Ovary (tissue), 9 donors: ENCODE measurements around the gene RSU1. TPM values are rescaled to one million over a fixed set of nuclear protein-coding genes. Genes with fewer than 3 reads are reported as not detected.

Source experiments
- DNase-seq, 5 donors: peaks; one replicate each; pipeline ENCODE4 v3.0.0-alpha.2; 2019 to 2020
- H3K27ac ChIP-seq, 2 donors: fragments of 200-600 bp; one replicate each; pipeline versions ENCODE4 v1.5.1 to v1.8.0; 2019 to 2022
- H3K27me3 ChIP-seq: fragments of 200-600 bp; one replicate; pipeline ENCODE4 v1.8.0; 2022
- H3K36me3 ChIP-seq: fragments of 200-600 bp; sonication (generic); one replicate; pipeline ENCODE4 v1.5.1; 2019
- H3K4me1 ChIP-seq: one replicate; pipeline ENCODE4 v1.8.1; 2013; ENCODE audit warnings: mild to moderate bottlenecking, moderate library complexity; ENCODE audit not compliant: insufficient read depth
- H3K4me3 ChIP-seq: fragments of 200-600 bp; sonication (generic); one replicate; pipeline ENCODE4 v1.5.1; 2017
- H3K9me3 ChIP-seq, 2 donors: fragments of 200-600 bp in 1 of 2; sonication (generic) in 1 of 2; one replicate each; pipeline versions ENCODE4 v1.5.1 to v1.8.1; 2013 to 2019; ENCODE audit warnings: mild to moderate bottlenecking in 1 of 2, moderate library complexity in 1 of 2
- EP300 ChIP-seq: sonication (generic); formaldehyde crosslinking; IDR thresholded peaks from one replicate; pipeline ENCODE4 v1.6.1; 2017; ENCODE audit warnings: antibody characterized with exemption
- POLR2A ChIP-seq: fragments of 450-650 bp; IDR thresholded peaks from one replicate; pipeline ENCODE4 v1.6.1; 2017; ENCODE audit warnings: antibody characterized with exemption, mild to moderate bottlenecking, moderate library complexity
- WGBS, 3 donors: extraction: QIAGEN DNeasy Blood & Tissue Kit in 1 of 3; methylation state at CpG; one replicate each; pipeline versions ENCODE4 v1.1.5 to v1.1.7; 2013 to 2017; 5-methylcytosine and 5-hydroxymethylcytosine counted together
- intact Hi-C, 4 donors: fragments of 100-400 bp; cut with DNase I; formaldehyde crosslinking; loops; one replicate each; pipeline versions ENCODE4 v1.11.0 to v1.15.1; 2022 to 2023
- polyA plus RNA-seq, 2 donors: library from polyadenylated mRNA; stranded (reverse); fragments of 200-250 nt in 1 of 2; fragments of 350-450 nt in 1 of 2; fragmentation: Illumina TruSeq in 1 of 2; extraction: RNeasy Lipid Tissue Mini Kit (QIAGEN cat#74804) in 1 of 2; gene quantifications; one replicate each; pipeline ENCODE4 v1.2.3, GENCODE V29; 2013 to 2014
- total RNA-seq, 7 donors: library from RNA; depleted of rRNA in 2 of 7; stranded (reverse); fragments of >200 nt in 2 of 7; fragmentation: NEBNext Ultra II Directional in 3 of 7; extraction: Animal tissue kit (Norgen Biotek cat#: 25700) in 3 of 7; gene quantifications; one replicate each; pipeline versions ENCODE4 v1.1.0 to v1.2.4, GENCODE V29; 2016 to 2023
- TF ChIP-seq, protein P1 (sequence below), 3 donors: fragments of 450-650 bp in 2 of 3; fragments of 200-600 bp in 1 of 3; IDR thresholded peaks; one replicate each; pipeline versions ENCODE4 v1.5.1 to v1.8.0; 2016 to 2022; ENCODE audit warnings: antibody characterized with exemption in 3 of 3, mild to moderate bottlenecking in 1 of 3
- donor health status: DM: no; HTN: no; CAD: no; lungs with moderate emphysema.
- donor health status: DM: no; HTN: no; CAD: no.
- donor health status: Bipolar disorder and iron deficiency.
- donor health status: DM: yes; HTN: yes; CAD: no.
- donor health status: DM: no; HTN: no; CAD: no.
- donor health status: DM: yes; HTN: yes; CAD: no.

RSU1 gene
- total and polyA plus RNA-seq, 9 donors = 30.1 to 184 (median 70.3) TPM

DNA sequence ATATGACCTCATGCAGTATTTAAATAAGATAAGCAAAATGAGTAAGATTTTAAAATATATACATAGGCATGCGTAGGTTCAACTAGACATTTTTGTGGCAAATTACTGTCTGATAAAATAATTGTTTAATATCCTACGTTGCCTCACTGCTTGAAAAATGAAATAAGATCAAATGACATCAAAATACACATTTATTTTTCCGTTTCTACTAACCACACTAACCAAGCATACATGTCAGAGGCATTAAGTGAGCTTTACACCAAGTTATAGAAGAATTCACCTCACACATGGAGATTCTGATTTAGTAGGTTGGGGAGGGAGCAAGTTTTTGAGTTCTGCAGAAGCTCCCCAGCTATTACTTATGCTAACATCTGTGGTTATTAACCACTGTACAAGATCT lies 66.8 kb downstream of the RSU1 start:
- TF ChIP-seq POLR2A (no peak), EP300 (no peak)
- TF ChIP-seq, protein P1, sequence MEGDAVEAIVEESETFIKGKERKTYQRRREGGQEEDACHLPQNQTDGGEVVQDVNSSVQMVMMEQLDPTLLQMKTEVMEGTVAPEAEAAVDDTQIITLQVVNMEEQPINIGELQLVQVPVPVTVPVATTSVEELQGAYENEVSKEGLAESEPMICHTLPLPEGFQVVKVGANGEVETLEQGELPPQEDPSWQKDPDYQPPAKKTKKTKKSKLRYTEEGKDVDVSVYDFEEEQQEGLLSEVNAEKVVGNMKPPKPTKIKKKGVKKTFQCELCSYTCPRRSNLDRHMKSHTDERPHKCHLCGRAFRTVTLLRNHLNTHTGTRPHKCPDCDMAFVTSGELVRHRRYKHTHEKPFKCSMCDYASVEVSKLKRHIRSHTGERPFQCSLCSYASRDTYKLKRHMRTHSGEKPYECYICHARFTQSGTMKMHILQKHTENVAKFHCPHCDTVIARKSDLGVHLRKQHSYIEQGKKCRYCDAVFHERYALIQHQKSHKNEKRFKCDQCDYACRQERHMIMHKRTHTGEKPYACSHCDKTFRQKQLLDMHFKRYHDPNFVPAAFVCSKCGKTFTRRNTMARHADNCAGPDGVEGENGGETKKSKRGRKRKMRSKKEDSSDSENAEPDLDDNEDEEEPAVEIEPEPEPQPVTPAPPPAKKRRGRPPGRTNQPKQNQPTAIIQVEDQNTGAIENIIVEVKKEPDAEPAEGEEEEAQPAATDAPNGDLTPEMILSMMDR (IDR thresholded peaks at IDR 0.05) = no peak
- H3K9me3 ChIP-seq = no peaks in the 10 kb centered on the region
- H3K27ac ChIP-seq = no peak overlapping the region
- H3K27me3 ChIP-seq = no peaks in the 10 kb centered on the region
- intact Hi-C loops = no loop called here
- H3K4me3 ChIP-seq = no peak overlapping the region
- 91 to 95% (median 93%) methylated on average over 3 of the region's 3 CpGs for WGBS, 3 donors
- H3K4me1 ChIP-seq = peaks cover 7% of the 10 kb centered on the region
- DNase-seq = no peak
- H3K36me3 ChIP-seq = no peaks in the 10 kb centered on the region

DNA sequence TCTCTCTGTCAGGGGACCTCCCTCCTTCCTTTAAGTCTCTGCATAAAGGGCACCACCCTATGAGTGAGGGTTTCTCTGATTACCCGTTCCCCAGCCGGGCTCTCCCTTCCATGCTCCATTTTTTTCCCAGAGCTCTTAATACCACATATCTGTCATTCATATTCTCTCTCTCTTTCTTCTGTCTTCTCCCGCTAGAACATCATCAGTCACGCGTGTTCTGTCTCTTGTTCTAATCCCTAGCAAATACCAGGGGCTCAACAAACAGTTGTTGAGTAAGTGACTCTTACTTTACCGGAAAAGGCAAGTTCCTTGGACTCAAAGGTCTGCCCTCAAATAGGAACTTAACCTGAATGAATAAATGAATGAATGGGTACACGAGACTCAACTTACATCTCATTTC lies 68.5 kb downstream of the RSU1 start:
- H3K4me1 ChIP-seq = peaks cover 7% of the 10 kb centered on the region
- TF ChIP-seq EP300 (no peak), POLR2A (no peak)
- TF ChIP-seq, protein P1 (IDR thresholded peaks at IDR 0.05) = no peak
- DNase-seq = no peak
- no peak overlapping the region for H3K4me3 ChIP-seq
- no peaks in the 10 kb centered on the region for H3K36me3 ChIP-seq
- 98% methylated on average over 7 of the region's 7 CpGs for WGBS, 3 donors
- H3K27ac ChIP-seq = no peak overlapping the region
- no peaks in the 10 kb centered on the region for H3K27me3 ChIP-seq
- intact Hi-C loops = no loop called here
- H3K9me3 ChIP-seq = no peaks in the 10 kb centered on the region

DNA sequence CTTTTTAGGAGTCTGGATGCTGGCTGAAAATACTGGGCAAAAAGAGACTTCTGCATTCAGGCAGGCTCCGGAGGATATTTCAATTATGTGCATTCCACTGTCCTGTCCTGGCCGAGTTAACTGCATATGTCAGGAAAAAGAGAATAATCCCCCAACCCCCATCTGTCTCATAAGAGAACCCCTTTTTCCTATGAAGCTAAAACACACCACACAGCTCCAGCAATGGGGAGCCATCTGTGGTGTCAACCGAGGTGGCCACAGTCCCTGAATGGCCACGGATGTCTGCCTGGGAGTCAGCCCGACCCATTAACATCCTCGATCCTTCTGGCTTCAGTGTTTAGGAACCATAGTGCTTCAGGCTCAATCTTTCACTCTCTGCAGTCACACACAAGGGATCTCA lies 70.4 kb downstream of the RSU1 start:
- TF ChIP-seq, protein P1 (IDR thresholded peaks at IDR 0.05) = no peak
- TF ChIP-seq EP300 = no peak
- no peak for TF ChIP-seq POLR2A
- no peak overlapping the region for H3K27ac ChIP-seq
- no peaks in the 10 kb centered on the region for H3K36me3 ChIP-seq
- no peak overlapping the region for H3K4me3 ChIP-seq
- H3K4me1 ChIP-seq = peaks cover 7% of the 10 kb centered on the region
- DNase-seq = no peak
- H3K27me3 ChIP-seq = no peaks in the 10 kb centered on the region
- WGBS, 3 donors = 43 to 54% (median 54%) methylated on average over 6 of the region's 6 CpGs
- intact Hi-C loops = no loop called here
- no peaks in the 10 kb centered on the region for H3K9me3 ChIP-seq

DNA sequence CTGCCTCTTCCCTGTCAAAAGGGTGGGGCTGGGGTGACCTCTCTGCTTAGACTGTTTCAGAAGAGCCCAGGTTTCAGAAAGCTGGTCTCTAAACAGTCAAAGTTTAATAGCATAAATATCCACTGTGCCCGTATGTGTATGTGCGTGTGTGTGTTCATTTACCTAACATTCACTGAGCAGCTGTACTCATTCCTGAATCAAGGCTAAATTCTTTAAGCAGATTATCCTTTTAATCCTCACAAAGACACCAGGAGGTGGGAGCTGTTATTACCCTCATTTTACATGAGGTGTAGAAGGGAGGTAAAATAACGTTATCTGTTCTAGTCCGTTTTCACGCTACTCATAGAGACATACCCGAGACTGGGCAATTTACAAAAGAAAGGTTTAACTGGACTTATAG lies 72.2 kb downstream of the RSU1 start:
- no peak for DNase-seq
- no peak overlapping the region for H3K27ac ChIP-seq
- H3K9me3 ChIP-seq = no peaks in the 10 kb centered on the region
- no peaks in the 10 kb centered on the region for H3K27me3 ChIP-seq
- H3K4me3 ChIP-seq = no peak overlapping the region
- TF ChIP-seq POLR2A = no peak
- TF ChIP-seq, protein P1 (IDR thresholded peaks at IDR 0.05) = no peak
- no peak for TF ChIP-seq EP300
- no peaks in the 10 kb centered on the region for H3K36me3 ChIP-seq
- intact Hi-C loops = no loop called here
- WGBS, 3 donors = 81 to 85% (median 84%) methylated on average over 6 of the region's 6 CpGs
- peaks cover 7% of the 10 kb centered on the region for H3K4me1 ChIP-seq
